Vagina (tissue), 2 donors: Measurements from ENCODE around the gene ARSJ.

ENCODE experiments used
- POLR2AphosphoS5 ChIP-seq, 2 donors: sonication (generic); formaldehyde crosslinking; IDR thresholded peaks; one replicate each; pipeline ENCODE4 v1.9.0; 2017; ENCODE audit warnings: antibody characterized with exemption in 2 of 2, mild to moderate bottlenecking in 2 of 2, low read depth in 1 of 2; ENCODE audit not compliant: insufficient read depth in 1 of 2
- TF ChIP-seq, protein P1 (sequence below), 3 experiments: fragments of 450-650 bp in 2 of 3; fragments of 200-600 bp in 1 of 3; sonication (generic) in 1 of 3; IDR thresholded peaks; one replicate each; pipeline ENCODE4 v1.5.1; 2017 to 2019; ENCODE audit warnings: antibody characterized with exemption in 3 of 3, mild to moderate bottlenecking in 2 of 3, moderate library complexity in 2 of 3

DNA sequence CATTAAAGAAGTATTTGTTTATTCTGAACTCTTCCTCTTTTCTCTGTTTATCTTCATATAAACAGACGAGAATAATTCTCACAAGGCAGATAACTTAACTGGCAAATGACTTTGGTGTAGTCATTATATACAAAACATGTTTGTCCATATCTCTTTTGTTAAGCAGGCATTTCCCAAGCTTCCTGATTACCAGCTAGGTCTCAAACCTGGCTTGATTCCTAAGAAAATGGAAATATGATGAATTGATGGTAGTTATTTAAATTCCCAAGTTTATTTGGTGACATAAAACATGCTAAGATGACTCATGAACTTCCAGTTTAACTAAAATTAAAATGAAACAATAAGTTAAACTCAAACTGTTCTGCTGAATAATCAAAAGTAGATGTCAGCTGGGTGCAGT, 96.8 kb downstream of the ARSJ start:
- TF ChIP-seq, protein P1, sequence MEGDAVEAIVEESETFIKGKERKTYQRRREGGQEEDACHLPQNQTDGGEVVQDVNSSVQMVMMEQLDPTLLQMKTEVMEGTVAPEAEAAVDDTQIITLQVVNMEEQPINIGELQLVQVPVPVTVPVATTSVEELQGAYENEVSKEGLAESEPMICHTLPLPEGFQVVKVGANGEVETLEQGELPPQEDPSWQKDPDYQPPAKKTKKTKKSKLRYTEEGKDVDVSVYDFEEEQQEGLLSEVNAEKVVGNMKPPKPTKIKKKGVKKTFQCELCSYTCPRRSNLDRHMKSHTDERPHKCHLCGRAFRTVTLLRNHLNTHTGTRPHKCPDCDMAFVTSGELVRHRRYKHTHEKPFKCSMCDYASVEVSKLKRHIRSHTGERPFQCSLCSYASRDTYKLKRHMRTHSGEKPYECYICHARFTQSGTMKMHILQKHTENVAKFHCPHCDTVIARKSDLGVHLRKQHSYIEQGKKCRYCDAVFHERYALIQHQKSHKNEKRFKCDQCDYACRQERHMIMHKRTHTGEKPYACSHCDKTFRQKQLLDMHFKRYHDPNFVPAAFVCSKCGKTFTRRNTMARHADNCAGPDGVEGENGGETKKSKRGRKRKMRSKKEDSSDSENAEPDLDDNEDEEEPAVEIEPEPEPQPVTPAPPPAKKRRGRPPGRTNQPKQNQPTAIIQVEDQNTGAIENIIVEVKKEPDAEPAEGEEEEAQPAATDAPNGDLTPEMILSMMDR (IDR thresholded peaks at IDR 0.05), result no peak
- no peak for TF ChIP-seq POLR2AphosphoS5 (IDR thresholded peaks at IDR 0.05; ENCODE audit: insufficient read depth in 1 of 2, low read depth in 1 of 2)
